Activated T-cell treated with anti-CD3 and anti-CD28 coated beads for 1 hour (primary cell): ENCODE measurements around the gene DHX57.

ENCODE experiments used
- DNase-seq: peaks from one replicate; pipeline ENCODE4 v3.0.0-alpha.2; 2020; ENCODE audit warnings: low read depth

Gene DHX57

GRCh38 chr2:38875576-38876367 is at the start of gene DHX57, which contains the start of gene MORN2:
TSS of gene DHX57 (minus strand) at chr2:38875934. CDS start at chr2:38868405, 7,529 bp downstream.
TSS of gene MORN2 (plus strand) at chr2:38875976.
- DNase-seq = peak; percentile 64

GRCh38 chr2:38922902-38923301 is 47.2 kb upstream of the DHX57 start:
- no peak for DNase-seq

GRCh38 chr2:38922389-38922788 is 46.7 kb upstream of the DHX57 start:
- DNase-seq = no peak

- no peak for DNase-seq
Measured at GRCh38 chr2:38912619-38913018, 36.9 kb upstream of the DHX57 start.

GRCh38 chr2:38911191-38911590 is 35.5 kb upstream of the DHX57 start:
- DNase-seq = no peak

- DNase-seq = no peak
Measured at GRCh38 chr2:38909872-38910271, 34.1 kb upstream of the DHX57 start.

GRCh38 chr2:38907743-38908562 is 32.2 kb upstream of the DHX57 start:
- no peak for DNase-seq

- DNase-seq = no peak
Measured at GRCh38 chr2:38907242-38907641, 31.5 kb upstream of the DHX57 start.

GRCh38 chr2:38905251-38905650 is 29.5 kb upstream of the DHX57 start:
- no peak for DNase-seq

GRCh38 chr2:38900726-38901125 is 25.0 kb upstream of the DHX57 start:
- DNase-seq = no peak

GRCh38 chr2:38898256-38898655 is 22.5 kb upstream of the DHX57 start:
- DNase-seq = no peak

GRCh38 chr2:38892819-38893218 is 17.1 kb upstream of the DHX57 start:
- DNase-seq = no peak

- no peak for DNase-seq
Measured at GRCh38 chr2:38889575-38889974, 13.8 kb upstream of the DHX57 start, which contains the start of gene ARHGEF33. TSS of gene ARHGEF33 (plus strand) at chr2:38889875. CDS start at chr2:38919448, 29,573 bp downstream.

GRCh38 chr2:38889045-38889444 is 13.3 kb upstream of the DHX57 start:
- no peak for DNase-seq

- no peak for DNase-seq
Measured at GRCh38 chr2:38887902-38888554, 12.3 kb upstream of the DHX57 start.

- DNase-seq = no peak
Measured at GRCh38 chr2:38887347-38887746, 11.6 kb upstream of the DHX57 start.

- DNase-seq = no peak
Measured at GRCh38 chr2:38886063-38886462, 10.3 kb upstream of the DHX57 start.

GRCh38 chr2:38876407-38876806 is 673 bp upstream of the DHX57 start:
- DNase-seq = no peak

- no peak for DNase-seq
Measured at GRCh38 chr2:38875227-38875575, 533 bp downstream of the DHX57 start.

- no peak for DNase-seq
Measured at GRCh38 chr2:38873763-38874162, 2.0 kb downstream of the DHX57 start.

GRCh38 chr2:38871432-38871831 is 4.3 kb downstream of the DHX57 start:
- no peak for DNase-seq

- DNase-seq = no peak
Measured at GRCh38 chr2:38866773-38867443, 8.8 kb downstream of the DHX57 start.
